WTC11 (cell line): Measurements from ENCODE around the gene KCNJ1. TPM values are rescaled to one million over a fixed set of nuclear protein-coding genes. Genes with fewer than 3 reads are reported as not detected.

Experiments used
- ATAC-seq: fragments of 200-7000 bp; cut with Tn5 transposase; 2 replicates; pipeline ENCODE4 v1.10.0; 2021; ENCODE audit warnings: mild to moderate bottlenecking, moderate library complexity
- CTCF ChIA-PET: fragments of 300-600 bp; sonication (Branson Sonifier 250); formaldehyde crosslinking; loops from one replicate; lab custom pipeline; 2021; ENCODE audit warnings: antibody characterized with exemption; lab: Charles Lee
- POLR2A ChIA-PET: fragments of 350-600 bp; sonication (Branson Sonifier 250); formaldehyde crosslinking; loops from one replicate; lab custom pipeline; 2021; ENCODE audit warnings: antibody characterized with exemption; lab: Charles Lee
- DNase-seq: peaks from one replicate; pipeline ENCODE4 v3.0.0; 2021; ENCODE audit warnings: low spot score
- H3K27ac Mint-ChIP-seq: 2 replicates; pipeline ENCODE4 v1.8.0; 2021; ENCODE audit warnings: mixed read lengths
- H3K27me3 Mint-ChIP-seq: 2 replicates; pipeline ENCODE4 v1.8.0; 2021; ENCODE audit warnings: low read depth, mild to moderate bottlenecking, moderate library complexity, mixed read lengths
- H3K36me3 Mint-ChIP-seq: 2 replicates; pipeline ENCODE4 v1.8.0; 2021; ENCODE audit warnings: mixed read lengths
- H3K4me1 Mint-ChIP-seq: 2 replicates; pipeline ENCODE4 v1.8.0; 2022; ENCODE audit warnings: mixed read lengths
- H3K4me3 Mint-ChIP-seq: 2 replicates; pipeline ENCODE4 v1.8.0; 2021; ENCODE audit warnings: mild to moderate bottlenecking, moderate library complexity, mixed read lengths
- H3K9me3 Mint-ChIP-seq: 2 replicates; pipeline ENCODE4 v1.8.0; 2021; ENCODE audit warnings: mixed read lengths
- AR ChIP-seq: fragments of 250-450 bp; sonication (Bioruptor Pico); IDR thresholded peaks from 2 replicates; pipeline ENCODE4 v1.9.0; 2021; ENCODE audit warnings: mild to moderate bottlenecking
- ATF3 ChIP-seq: sonication (generic); formaldehyde crosslinking; conservative IDR thresholded peaks from 2 replicates; pipeline ENCODE4 v1.8.1; 2022; ENCODE audit warnings: mild to moderate bottlenecking, missing genetic modification reagents
- E2F1 ChIP-seq: sonication (generic); formaldehyde crosslinking; IDR thresholded peaks from 2 replicates; pipeline ENCODE4 v1.8.0; 2022; ENCODE audit warnings: mild to moderate bottlenecking, missing genetic modification reagents
- E2F4 ChIP-seq: sonication (generic); formaldehyde crosslinking; IDR thresholded peaks from 2 replicates; pipeline ENCODE4 v1.8.1; 2022; ENCODE audit warnings: low read depth, mild to moderate bottlenecking, moderate library complexity, missing genetic modification reagents, borderline replicate concordance
- ELF4 ChIP-seq: sonication (generic); formaldehyde crosslinking; IDR thresholded peaks from 2 replicates; pipeline ENCODE4 v1.8.1; 2022; ENCODE audit warnings: low read depth, mild to moderate bottlenecking, moderate library complexity, missing genetic modification reagents
- HMGXB4 ChIP-seq: sonication (generic); formaldehyde crosslinking; IDR thresholded peaks from 2 replicates; pipeline ENCODE4 v1.8.1; 2023; ENCODE audit warnings: mild to moderate bottlenecking, moderate library complexity, missing genetic modification reagents
- MXD4 ChIP-seq: fragments of 250-450 bp; sonication (Bioruptor Pico); IDR thresholded peaks from 2 replicates; pipeline ENCODE4 v1.8.0; 2021; ENCODE audit warnings: mild to moderate bottlenecking, moderate library complexity, borderline replicate concordance
- NFYB ChIP-seq: sonication (generic); formaldehyde crosslinking; conservative IDR thresholded peaks from 2 replicates; pipeline ENCODE4 v1.8.0; 2022; ENCODE audit warnings: low read depth, missing genetic modification reagents
- NR1H2 ChIP-seq: sonication (generic); formaldehyde crosslinking; IDR thresholded peaks from 2 replicates; pipeline ENCODE4 v1.9.0; 2021; ENCODE audit warnings: mild to moderate bottlenecking, moderate library complexity, missing genetic modification reagents
- NR3C1 ChIP-seq: sonication (generic); formaldehyde crosslinking; conservative IDR thresholded peaks from 2 replicates; pipeline ENCODE4 v1.8.1; 2023; ENCODE audit warnings: low read depth, mild to moderate bottlenecking, missing genetic modification reagents
- PREB ChIP-seq: sonication (generic); formaldehyde crosslinking; IDR thresholded peaks from 2 replicates; pipeline ENCODE4 v1.8.1; 2022; ENCODE audit warnings: mild to moderate bottlenecking, missing genetic modification reagents, moderate library complexity, borderline replicate concordance
- PRRX2 ChIP-seq: fragments of 250-450 bp; sonication (Bioruptor Pico); IDR thresholded peaks from 2 replicates; pipeline ENCODE4 v1.8.0; 2021; ENCODE audit warnings: mild to moderate bottlenecking
- TCF7 ChIP-seq: sonication (generic); formaldehyde crosslinking; IDR thresholded peaks from 2 replicates; pipeline ENCODE4 v1.8.0; 2022; ENCODE audit warnings: mild to moderate bottlenecking, low read depth, missing genetic modification reagents, moderate library complexity
- ZBTB43 ChIP-seq: sonication (generic); formaldehyde crosslinking; IDR thresholded peaks from 2 replicates; pipeline ENCODE4 v1.8.1; 2023; ENCODE audit warnings: mild to moderate bottlenecking, missing genetic modification reagents
- ZNF423 ChIP-seq: fragments of 250-450 bp; sonication (Bioruptor Pico); IDR thresholded peaks from 2 replicates; pipeline ENCODE4 v2.1.2; 2022; ENCODE audit warnings: mild to moderate bottlenecking, moderate library complexity
- ZSCAN18 ChIP-seq: fragments of 250-450 bp; sonication (Bioruptor Pico); IDR thresholded peaks from 2 replicates; pipeline ENCODE4 v2.1.2; 2022; ENCODE audit warnings: mild to moderate bottlenecking, moderate library complexity
- total RNA-seq: library from RNA; stranded (reverse); gene quantifications from 3 replicates; pipeline ENCODE4 v1.2.3, GENCODE V29; 2021

The KCNJ1 gene
- total RNA-seq, 1 experiment from 2014 or later: 0.24 TPM

- ChIA-PET CTCF (interaction anchor here (0.6 to 6.1 kb wide), 48 partner anchors 9 to 792 kb away, joined by 3 to 52 read pairs (median 5); no protein-coding TSS in a partner anchor), POLR2A (no interaction called here)
- H3K9me3 Mint-ChIP-seq: no peaks in the 10 kb centered on the region
- TF ChIP-seq AR (CRISPR knock-in tag) (no peak), ATF3 (CRISPR knock-in tag) (no peak), HMGXB4 (CRISPR knock-in tag) (no peak), E2F4 (no peak), ZSCAN18 (no peak), ZNF423 (CRISPR knock-in tag) (no peak)
- ATAC-seq (no peak), DNase-seq (no peak)
- no peaks in the 10 kb centered on the region for H3K27me3 Mint-ChIP-seq
- no peak overlapping the region for H3K27ac Mint-ChIP-seq
- no peak overlapping the region for H3K4me3 Mint-ChIP-seq
- peaks cover 22% of the 10 kb centered on the region for H3K4me1 Mint-ChIP-seq
- H3K36me3 Mint-ChIP-seq: no peaks in the 10 kb centered on the region
These were observed 36.6 kb downstream of the KCNJ1 start for GRCh38 chr11:128830290-128831173.

GRCh38 chr11:128828350-128828749, 38.7 kb downstream of the KCNJ1 start:
- no peak for DNase-seq
- CTCF ChIA-PET: interaction anchor here (0.7 to 6.1 kb wide), 5 partner anchors 26 to 196 kb away, joined by 4 to 40 read pairs (median 7); no protein-coding TSS in a partner anchor
- no peak for ATAC-seq
- Mint-ChIP-seq H3K4me3 (no peak overlapping the region), H3K27me3 (peaks cover 6% of the 10 kb centered on the region), H3K4me1 (peaks cover 32% of the 10 kb centered on the region), H3K27ac (no peak overlapping the region), H3K9me3 (no peaks in the 10 kb centered on the region), H3K36me3 (no peaks in the 10 kb centered on the region)
- POLR2A ChIA-PET: no interaction called here
- TF ChIP-seq PREB (CRISPR knock-in tag): no peak
- no peak for TF ChIP-seq E2F4
- no peak for TF ChIP-seq TCF7 (CRISPR knock-in tag)
- TF ChIP-seq NFYB (CRISPR knock-in tag): no peak
- no peak for TF ChIP-seq MXD4 (CRISPR knock-in tag)
- TF ChIP-seq NR3C1 (CRISPR knock-in tag): no peak
- TF ChIP-seq ZBTB43 (CRISPR knock-in tag): no peak
- TF ChIP-seq E2F1 (CRISPR knock-in tag): no peak
- no peak for TF ChIP-seq NR1H2 (CRISPR knock-in tag)
- TF ChIP-seq AR (CRISPR knock-in tag): no peak
- no peak for TF ChIP-seq ELF4 (CRISPR knock-in tag)
- TF ChIP-seq PRRX2 (CRISPR knock-in tag): no peak
